GM03348 (cell line): Measurements from ENCODE around the gene IL2RG.
A peak's percentile ranks its signal among the peaks of the same experiment; 100 is the strongest.

Experiments
- DNase-seq: peaks from one replicate; pipeline ENCODE4 v3.0.0; 2012; ENCODE audit warnings: low spot score

The IL2RG gene

DNA sequence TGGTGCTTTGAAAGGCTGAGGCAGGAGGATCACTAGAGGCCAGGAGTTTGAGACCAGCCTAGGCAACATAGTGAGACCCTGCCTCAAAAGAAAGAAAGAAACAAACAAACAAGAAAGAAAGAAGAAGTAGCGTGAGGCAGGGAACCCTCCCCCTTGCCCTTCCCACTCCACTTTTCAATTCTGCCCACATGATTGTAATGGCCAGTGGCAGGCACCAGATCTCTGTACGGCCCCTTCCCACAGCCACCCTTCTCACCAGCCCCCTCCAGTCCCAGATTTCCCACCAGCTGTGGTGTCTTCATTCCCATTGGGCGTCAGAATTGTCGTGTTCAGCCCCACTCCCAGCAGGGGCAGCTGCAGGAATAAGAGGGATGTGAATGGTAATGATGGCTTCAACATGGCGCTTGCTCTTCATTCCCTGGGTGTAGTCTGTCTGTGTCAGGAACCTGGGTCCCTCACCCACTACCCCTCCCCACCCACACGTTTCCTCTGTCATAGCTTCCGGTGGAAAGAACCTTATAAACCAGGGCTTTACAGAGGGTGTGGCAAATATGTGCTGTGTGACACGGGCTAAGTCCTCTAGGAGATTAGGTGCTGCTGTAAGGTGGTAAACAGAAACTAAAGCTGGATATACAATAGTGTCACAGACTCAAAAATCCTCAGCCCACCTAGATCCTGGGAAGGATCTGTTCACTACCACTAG, at the start of gene IL2RG:
IL2RG (minus strand) TSS at position 437 of the 703 bp plus-strand sequence; CDS start at position 399, 38 bp downstream.
- no peak for DNase-seq

DNA sequence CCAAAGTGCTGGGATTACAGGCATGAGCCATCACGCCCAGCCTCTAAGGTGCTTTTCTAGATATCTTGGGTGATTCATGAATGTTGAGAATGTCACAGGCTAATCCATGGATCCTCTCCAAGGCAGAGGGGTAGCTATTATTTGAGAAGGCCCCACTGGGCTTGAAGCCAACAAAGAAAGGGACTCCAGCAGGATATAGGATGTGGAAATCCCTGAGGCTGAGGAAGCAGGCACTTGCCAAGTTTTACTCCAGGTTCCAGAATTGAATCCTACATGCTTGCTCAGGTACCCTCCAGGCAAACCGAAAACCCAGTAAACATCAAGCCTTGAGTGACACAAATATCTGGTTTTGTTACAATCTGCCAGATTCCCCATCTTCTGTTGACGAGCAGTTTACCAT, 49.1 kb upstream of the IL2RG start:
- no peak for DNase-seq

GRCh38 chrX:71159335-71159734, 48.0 kb upstream of the IL2RG start:
- no peak for DNase-seq

- no peak for DNase-seq
These were observed 47.2 kb upstream of the IL2RG start for GRCh38 chrX:71158603-71159002.

- DNase-seq: no peak
These were observed 43.3 kb upstream of the IL2RG start for GRCh38 chrX:71154641-71155040.

DNA sequence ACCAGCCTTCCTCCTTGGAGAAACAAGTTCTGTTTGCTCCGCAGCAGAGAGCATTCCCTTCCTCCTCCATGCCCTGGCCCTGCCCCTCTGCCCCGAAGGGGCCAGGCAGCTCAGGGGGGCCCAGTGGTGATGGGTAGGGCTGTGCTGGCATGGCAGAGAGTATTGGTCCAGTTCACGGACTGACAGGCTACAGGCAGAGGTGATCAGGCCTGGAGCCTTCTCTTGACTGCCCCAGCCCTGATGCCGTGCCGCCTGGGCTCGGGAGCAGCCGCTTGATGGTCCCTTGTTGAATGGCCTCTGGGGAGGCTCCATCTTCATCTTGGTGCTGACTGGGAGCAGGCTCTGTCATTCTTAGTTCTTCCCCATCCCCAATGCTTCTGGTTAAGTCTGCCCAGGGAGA, 42.8 kb upstream of the IL2RG start:
- no peak for DNase-seq

DNA sequence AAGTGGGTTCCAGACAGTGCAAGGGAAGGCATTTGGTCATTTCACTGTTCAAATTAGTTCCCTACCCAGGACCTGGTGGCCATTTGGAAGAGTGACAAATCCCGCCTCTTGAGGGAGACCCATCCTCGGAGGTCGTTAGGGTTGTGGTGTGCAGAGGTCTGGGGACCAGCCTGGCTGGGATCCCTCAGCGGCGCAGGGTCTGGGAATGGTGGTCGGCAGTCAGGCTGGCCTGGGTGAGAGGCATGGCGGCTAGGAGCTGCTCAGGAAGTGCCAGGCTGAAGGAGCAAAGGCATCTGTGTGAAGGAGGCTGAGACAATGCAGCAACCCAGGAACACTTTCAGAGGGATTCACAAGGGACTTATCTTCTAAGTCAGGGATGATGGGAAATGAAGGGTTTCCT, 40.0 kb upstream of the IL2RG start:
- no peak for DNase-seq

- no peak for DNase-seq
These were observed 36.9 kb upstream of the IL2RG start for GRCh38 chrX:71148278-71148663.

- DNase-seq: no peak
These were observed 36.3 kb upstream of the IL2RG start for GRCh38 chrX:71147496-71148277.

GRCh38 chrX:71144651-71145050, 33.3 kb upstream of the IL2RG start, which contains the start of gene NLGN3:
Gene NLGN3, plus strand, starts transcription at chrX:71144841. Its CDS starts 2,909 bp downstream, at chrX:71147750.
- peak; percentile 31 for DNase-seq

DNA sequence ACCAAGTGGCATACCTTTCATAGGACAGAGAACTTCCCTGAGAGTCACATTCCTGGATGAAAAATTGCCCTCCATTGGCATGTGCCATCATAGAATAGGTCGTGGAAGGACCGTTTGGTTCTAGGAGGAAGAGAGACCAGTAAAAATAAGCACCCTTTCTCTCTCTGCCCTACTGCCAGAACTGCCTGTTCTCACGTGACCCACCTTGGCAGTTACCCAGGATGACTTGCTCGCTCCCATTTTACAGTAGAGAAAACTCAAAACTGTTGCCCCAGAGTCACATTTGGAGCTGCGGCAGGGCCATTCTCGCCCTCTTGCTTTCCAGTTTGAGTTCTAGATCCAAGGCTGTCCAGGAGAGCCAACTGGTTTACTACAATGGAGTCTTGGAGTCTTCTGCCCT, 32.1 kb upstream of the IL2RG start:
- DNase-seq: peak; percentile 37

- no peak for DNase-seq
These were observed 29.1 kb upstream of the IL2RG start for GRCh38 chrX:71140440-71140839.

DNA sequence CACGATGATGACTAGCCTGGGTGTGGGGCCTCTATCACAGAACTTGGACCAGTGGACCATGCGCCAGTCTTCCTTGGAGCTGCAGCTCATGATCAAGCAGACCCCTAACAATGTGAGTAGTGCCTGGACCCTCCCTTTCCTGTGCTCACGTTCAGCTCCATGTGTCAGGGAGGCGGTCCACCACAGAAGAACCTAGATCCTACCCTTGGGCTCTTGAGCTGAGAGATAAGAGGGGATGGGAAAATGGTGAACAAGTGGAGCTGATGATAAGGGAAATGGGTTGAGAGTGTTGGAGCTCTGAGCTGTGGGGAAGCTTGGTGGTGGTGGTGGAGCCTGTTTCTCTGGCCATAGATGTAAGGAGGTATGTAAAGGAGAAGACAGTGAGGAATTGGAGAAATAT, 20.1 kb upstream of the IL2RG start:
- DNase-seq: no peak

GRCh38 chrX:71128915-71129765, 17.8 kb upstream of the IL2RG start:
- DNase-seq: peak; percentile 57

GRCh38 chrX:71128166-71128833, 16.9 kb upstream of the IL2RG start:
- DNase-seq: no peak

DNA sequence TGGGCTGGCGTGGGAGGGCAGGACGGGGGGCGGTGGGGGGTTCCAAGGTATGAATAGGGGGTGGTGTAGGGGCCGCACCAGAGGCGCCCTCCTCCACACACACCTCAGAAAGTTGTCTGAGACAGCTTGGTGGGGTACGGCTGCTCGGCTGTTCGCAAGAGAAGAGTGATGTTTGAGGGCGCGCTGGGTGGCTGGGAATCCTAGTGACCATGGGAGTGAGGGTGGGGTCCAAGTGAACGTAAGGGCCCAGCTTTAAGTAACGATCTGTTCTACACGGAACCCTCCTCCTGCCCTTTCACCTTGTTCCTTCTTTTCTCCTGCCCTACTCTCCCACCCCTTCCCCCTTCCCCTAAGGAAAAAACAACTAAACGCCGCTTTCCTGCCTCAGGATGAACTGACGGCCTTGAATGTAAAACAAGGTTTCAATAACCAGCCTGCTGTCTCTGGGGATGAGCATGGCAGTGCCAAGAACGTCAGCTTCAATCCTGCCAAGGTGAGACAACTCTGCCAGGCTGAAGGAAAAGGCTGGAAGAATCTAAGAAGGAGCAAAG, 7.7 kb upstream of the IL2RG start:
- DNase-seq: peak; percentile 14

GRCh38 chrX:71118032-71118984, 6.9 kb upstream of the IL2RG start, which contains the start of gene MED12:
Gene MED12, plus strand, starts transcription at chrX:71118596. Its CDS starts 159 bp downstream, at chrX:71118755.
- DNase-seq: peak; percentile 92

- DNase-seq: no peak
These were observed 6.0 kb upstream of the IL2RG start for GRCh38 chrX:71117358-71117757.

DNA sequence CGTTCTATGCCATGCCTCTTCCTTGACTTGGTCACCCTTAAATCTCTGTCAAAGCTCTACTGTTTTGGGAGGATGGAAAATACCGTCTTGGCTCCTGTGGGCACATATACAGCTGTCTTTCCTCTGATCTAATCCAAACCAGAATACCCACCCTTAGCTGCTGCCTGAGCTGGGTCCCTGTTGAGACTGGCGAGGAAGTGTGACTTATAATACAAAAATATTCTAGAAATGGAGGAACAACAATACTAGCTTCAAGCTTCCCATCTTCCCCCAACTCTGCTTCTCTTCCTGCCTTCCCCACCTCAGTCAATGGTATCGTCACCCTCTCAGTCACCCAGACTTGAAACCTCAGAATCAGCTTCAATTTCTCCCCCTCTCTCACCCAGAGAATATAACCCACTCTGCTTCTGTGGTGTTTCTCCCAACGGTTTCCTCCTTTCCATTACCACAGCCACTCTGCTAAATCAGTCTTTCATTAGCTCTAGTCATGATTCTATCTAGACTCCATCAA, 599 bp upstream of the IL2RG start:
- no peak for DNase-seq

DNA sequence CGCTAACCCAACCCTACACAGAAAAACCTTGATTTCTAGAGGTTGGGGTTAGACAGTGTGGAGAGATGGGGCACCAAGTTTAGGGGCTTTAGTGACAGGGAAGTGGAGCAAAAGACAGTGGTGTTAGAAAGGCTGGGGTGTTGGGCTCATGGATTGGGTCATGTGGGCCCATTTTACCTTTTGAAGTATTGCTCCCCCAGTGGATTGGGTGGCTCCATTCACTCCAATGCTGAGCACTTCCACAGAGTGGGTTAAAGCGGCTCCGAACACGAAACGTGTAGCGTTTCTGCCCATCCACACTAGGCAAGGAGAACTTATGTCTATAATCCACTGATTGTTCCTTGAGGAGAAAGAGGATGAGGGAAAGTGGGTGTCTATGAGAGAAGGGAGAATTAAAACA, 2.3 kb downstream of the IL2RG start:
- DNase-seq: no peak
